ENCODE data around the gene CYREN. TPM values are rescaled to one million over a fixed set of nuclear protein-coding genes. Genes with fewer than 3 reads are reported as not detected.
A peak's percentile ranks its signal among the peaks of the same experiment; 100 is the strongest.

The CYREN gene, protein sequence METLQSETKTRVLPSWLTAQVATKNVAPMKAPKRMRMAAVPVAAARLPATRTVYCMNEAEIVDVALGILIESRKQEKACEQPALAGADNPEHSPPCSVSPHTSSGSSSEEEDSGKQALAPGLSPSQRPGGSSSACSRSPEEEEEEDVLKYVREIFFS
- total RNA-seq, result 40.4 and 44.4 TPM in 2 replicates

DNA sequence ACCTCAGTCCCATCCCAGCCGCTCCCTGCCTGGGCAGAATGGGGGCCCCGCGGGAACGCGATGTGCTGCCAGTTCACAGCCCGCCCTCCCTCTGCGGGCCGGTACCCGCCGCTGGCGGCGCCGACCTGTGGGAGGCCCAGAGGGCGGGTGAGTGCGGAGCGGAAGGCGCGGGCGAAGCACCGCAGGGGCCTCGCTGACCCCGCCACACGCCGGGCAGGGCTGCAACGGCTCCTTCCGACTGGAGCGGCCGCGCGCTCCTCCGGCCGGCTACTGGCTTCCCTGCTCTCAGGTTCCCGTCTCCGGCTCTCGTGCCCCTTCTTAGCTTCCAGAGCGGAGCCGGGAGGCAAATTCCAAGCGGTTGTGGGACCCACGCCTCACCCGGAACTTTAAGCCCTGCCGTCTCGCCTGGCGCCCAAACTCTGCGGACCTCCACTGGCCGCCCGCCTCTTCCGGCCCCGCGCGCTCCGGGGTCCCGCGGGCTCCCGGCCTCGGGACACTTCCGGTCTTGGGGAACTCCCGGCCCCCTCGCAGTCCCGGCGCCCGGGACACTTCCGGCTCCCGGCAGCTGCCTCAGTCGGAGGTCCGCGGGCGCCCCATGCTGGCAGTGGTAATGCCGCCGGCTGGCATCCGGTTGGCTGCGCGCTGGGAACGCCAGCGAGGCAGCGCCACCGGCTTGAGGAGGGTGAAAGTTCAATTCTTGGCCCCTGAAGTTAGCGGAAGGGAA, at the start of gene CYREN:
CYREN (minus strand) TSS at position 434 of the 724 bp plus-strand sequence. CDS start 1,785 bp downstream, outside the sequence.

DNA sequence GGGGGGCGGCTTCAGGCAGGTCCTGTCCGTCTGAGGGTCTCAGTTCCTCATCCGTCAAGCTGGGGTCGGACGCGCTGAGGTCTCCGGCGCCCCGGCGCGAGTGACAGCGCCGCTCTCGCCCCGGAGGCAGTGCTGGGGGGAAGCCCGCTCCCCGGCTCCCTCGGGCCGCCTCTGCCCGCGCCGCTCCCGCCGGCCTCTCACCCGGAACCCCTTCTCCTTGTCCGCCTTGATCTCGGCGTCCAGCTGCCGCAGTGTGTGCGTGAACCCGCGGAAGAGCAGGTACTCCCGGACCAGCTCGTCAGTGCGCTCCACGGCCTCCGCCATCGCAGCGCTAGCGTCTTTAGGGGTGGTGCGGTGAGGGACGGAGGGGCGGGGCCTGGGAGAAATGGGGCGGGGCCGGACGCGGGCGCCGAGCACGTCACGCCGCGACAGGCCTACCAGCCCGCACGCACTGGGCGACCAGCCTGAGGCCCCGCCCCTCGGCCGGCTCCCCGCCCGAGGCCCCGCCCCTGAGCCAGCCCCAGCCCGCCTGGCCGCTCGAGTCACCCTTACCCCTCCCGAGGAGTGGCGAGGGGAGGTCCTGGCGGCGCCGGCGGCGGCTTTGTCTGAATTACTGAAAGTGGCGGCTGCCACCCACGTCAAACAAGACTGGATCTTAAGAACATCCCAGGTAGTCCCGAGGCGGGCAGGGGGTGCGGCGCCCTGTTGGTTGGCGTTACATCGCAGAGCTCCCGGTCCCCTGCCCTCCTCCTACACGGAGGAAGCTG, 40.9 kb upstream of the CYREN start, which contains the start of gene WDR91:
WDR91 (minus strand) TSS at position 348 of the 767 bp plus-strand sequence; CDS start at position 324, 24 bp downstream.

DNA sequence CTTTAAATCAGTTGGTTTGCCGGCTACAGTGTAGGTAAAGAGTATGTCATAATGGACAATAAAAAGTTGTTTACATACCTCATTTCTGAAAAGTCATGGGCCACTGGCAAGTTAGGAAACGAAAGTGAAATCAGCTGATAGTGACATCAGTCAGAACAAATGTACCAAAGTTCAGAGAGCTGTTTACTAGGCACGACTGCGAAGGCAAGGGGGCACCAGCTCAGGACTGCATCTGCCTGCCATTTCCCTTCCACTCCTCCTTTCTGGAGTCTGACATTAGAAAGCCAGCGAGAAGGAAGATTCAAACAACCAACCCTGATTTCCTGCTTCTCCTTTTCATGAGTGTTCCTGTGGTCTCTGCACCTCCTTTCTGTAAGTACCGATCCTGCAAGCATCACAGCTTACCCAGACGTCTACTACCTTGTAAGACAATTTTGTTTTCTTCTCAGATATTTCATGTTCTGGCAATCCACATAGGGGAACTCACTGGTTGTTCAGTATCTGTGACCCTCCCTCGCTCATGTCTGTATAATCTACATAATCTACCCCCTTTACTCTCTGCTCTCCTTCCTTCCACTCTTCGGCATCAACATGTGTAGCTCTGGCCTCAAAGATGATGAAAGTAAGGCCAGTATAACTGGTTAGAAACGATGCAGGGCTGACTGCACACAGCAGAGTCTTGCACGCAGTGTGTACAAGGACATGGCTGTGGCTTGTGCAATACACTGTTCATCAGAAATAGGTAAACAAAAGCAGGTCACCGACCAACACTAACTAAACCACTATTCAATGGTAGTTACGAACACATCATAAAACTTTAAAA, 22.4 kb downstream of the CYREN start, which contains the start of gene TMEM140:
TMEM140 (plus strand) TSS at position 174 of the 823 bp plus-strand sequence. CDS start 16,370 bp downstream, outside the sequence.

Small RNA genes within 50 kb of the gene (small RNA-seq; reads per million reads assigned to genes)
- gene MIR6509, result 0.38 reads per million, percentile 18 among the genes with 10 or more reads in this experiment

Other genes with a start within 250 kb of the CYREN start
- 0.73 and 0.78 TPM in 2 replicates for gene AGBL3, start 184.2 kb downstream of the CYREN start, total RNA-seq
- 3.9 and 7.7 TPM in 2 replicates for gene TMEM140, start 22.6 kb downstream of the CYREN start, total RNA-seq
- 5.1 and 6.1 TPM in 2 replicates for gene WDR91, start 40.8 kb upstream of the CYREN start, total RNA-seq
- gene STRA8, start 63.1 kb upstream of the CYREN start, total RNA-seq, result not detected in 2 replicates

Data from subcutaneous preadipocyte (primary cell).